ENCODE measurements around the gene TMEM18.
"Not testable (repeated sequence)": the region's sequence is repeated elsewhere in the genome, so short reads cannot be mapped to it uniquely, and the experiment has no call there.

The TMEM18 gene

GRCh38 chr2:693606-694005, 16.4 kb upstream of the TMEM18 start:
- DNase-seq (ENCODE audit: low read depth) = no peak

DNA sequence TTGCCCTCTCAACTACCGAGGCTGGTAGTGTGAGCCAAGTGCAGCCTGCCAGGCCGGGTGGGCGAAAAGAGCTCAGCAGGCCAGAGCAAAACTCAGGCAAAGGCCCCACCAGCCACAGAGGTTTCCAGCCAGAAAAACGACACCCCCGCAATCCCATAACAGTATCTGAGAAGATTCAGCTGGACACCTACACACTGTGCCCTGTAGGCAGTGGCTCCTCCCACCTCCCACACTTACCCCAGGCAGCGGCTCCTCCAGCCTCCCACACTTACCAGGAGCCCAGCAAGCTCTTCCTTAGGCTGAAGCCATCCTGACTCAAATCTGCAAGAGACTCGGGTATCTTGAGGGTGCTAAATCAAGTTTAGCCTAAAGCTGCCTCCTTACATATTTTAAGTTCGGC, 15.6 kb upstream of the TMEM18 start:
- DNase-seq (ENCODE audit: low read depth) = no peak

- DNase-seq (ENCODE audit: low read depth) = no peak
Measured at GRCh38 chr2:691821-692761, 14.9 kb upstream of the TMEM18 start.

DNA sequence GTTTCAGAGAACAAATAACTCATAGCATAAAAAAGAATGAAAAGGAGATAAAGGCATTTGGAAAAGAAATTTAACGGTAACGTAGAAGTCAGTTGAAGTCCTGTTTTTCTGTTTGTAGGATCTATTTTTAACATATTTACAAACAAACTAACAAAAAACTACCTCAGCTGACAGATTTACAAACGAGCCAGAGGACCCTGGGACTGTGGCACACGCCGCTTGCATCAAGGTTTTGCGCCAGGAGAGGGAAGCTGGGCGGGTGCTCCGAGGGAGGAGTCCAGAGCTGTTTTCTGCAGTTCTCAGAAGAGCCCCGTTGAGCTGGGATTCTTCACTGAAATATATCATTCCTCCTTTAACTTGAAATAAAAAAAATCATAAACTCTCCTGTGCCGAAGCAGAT, 13.6 kb upstream of the TMEM18 start:
- no peak for DNase-seq (ENCODE audit: low read depth)

DNA sequence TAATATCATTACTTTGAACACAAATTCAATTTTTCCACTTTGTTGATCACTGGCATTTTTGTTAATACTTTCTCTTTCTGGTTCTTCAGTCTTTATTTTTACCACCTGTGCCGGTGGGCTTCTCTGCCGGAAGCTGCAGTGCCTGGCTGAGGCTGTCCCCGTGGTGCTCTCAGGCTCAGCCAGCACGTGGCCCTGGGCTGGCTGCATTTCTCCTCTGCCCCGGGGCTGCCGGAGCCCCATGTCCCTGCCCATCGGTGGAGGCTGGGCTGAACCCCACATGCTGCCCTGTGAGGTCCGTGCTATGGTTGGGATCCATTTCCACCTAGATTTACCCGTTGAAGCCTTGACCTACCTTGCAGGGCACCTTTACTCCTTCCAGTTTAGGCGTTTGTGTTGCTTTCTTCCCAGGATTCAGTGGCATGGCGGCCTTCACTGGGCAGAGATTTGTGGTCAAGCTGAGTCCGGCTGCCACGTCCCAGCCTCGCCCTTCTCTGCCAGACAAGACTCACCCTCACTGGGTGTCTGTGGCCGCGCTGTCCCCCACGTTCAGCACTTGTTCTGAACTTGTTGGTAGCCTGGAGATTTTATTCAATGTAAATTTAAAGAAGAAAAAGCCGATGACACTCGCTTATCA, 12.8 kb upstream of the TMEM18 start:
- DNase-seq (ENCODE audit: low read depth) = no peak

DNA sequence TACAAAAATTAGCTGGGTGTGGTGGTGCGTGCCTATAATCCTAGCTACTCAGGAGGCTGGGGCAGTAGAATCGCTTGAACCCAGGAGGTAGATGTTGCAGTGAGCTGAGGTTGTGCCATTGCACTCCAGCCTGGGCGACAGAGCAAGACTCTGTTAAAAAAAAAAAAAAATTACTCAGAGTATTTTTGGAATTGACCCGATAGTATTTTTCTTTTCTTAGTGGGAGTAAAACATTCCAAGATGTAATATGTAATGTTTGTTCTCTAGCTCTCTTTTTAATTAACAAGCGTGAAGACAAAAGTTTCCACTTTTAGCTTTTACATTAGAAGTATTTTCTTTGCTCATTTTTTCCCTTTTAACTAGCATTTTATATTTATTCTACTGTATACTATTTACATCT, 12.0 kb upstream of the TMEM18 start:
- DNase-seq (ENCODE audit: low read depth) = no peak

GRCh38 chr2:688504-689076, 11.4 kb upstream of the TMEM18 start:
- no peak for DNase-seq (ENCODE audit: low read depth)

GRCh38 chr2:685421-685820, 8.2 kb upstream of the TMEM18 start:
- DNase-seq (ENCODE audit: low read depth) = no peak

GRCh38 chr2:684913-685312, 7.7 kb upstream of the TMEM18 start:
- DNase-seq (ENCODE audit: low read depth) = not testable (repeated sequence)

DNA sequence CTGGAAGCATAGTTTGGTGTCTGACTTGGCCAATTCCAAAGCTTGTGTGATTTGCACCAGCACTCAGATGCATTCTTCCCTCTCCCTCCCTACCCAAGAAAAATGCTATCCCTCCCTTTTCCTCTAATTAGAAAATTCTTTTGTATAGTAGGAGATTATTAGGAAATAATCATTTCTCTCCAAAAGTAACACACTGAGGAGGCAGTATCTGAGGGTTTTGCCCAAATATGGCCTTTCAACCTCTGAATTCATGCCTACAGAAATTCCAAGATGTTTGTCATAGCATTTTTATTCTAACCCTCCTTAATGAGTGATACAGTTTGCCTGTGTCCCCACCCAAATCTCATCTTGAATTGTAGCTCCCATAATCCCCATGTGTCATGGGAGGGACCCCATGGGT, 5.0 kb upstream of the TMEM18 start:
- DNase-seq (ENCODE audit: low read depth) = no peak

DNA sequence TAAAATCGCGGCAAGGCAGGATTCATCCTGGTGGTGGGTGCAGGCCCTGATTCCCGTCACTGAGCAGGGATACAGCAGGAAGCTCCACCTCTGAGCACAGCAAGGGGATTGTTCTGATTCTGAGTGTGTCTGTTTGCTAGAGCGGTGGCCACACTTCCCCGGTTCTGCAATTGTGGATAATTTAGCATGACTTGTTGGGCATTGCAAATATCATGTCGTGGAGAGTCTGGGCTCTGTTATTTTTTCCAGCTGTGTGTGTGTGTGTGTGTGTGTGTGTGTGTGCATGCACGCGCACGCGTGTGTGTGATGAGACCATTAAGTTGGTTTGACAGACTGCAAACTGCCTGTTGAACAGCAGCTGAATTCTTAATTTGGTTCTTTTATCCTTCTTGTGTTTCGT, 4.1 kb upstream of the TMEM18 start:
- no peak for DNase-seq (ENCODE audit: low read depth)

DNA sequence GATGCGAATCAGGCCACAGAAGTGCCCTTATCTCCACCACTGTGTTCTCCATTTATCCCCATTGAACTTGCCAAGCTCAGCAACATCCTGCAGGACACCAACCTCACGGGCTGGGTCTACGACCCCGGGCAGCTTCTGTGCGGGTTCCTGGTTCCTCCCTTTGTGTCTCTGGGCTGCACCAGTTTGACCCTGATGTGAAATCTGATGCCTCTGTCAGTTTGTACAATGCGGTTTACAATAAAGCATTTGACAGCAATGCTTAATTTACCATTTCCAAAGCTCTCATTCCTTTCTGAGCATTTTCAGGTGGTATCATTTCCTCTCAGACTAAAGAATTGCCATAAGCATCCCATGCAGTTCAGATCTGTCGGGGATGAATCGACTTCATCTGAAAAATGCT, 3.3 kb upstream of the TMEM18 start:
- no peak for DNase-seq (ENCODE audit: low read depth)

- no peak for DNase-seq (ENCODE audit: low read depth)
Measured at GRCh38 chr2:678964-679363, 1.8 kb upstream of the TMEM18 start.

DNA sequence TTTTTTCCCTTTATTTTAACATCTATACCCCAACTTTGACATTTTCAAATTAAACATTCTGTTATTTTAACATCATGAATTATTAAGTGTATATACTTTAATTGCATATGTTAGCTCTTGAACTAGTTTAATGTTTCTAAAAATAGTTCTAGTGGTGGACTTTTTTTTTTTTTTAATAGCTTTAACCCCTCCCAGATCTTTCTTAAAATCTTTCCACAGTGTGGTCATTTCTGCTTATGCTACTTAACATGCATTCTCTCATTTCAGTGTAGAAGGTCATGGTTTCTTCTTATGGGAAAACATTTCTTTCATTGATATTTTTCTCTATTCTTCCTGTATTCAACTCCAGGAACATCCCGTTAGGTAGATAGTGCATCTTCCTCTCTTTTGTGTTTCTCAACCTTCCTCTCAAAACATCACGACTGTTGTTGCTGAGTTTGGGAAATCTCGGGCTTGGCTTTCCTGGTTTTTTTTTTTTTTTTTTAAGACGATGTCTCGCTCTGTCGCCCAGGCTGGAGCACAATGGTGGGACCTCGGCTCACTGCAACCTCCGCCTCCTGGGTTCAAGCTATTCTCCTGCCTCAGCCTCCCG, 849 bp upstream of the TMEM18 start:
- DNase-seq (ENCODE audit: low read depth) = no peak

- DNase-seq (ENCODE audit: low read depth) = peak; percentile 98
Measured at GRCh38 chr2:676647-677055, 555 bp downstream of the TMEM18 start.

- DNase-seq (ENCODE audit: low read depth) = peak; percentile 79
Measured at GRCh38 chr2:675982-676646, 1.1 kb downstream of the TMEM18 start.

- DNase-seq (ENCODE audit: low read depth) = no peak
Measured at GRCh38 chr2:675460-675859, 1.7 kb downstream of the TMEM18 start.

DNA sequence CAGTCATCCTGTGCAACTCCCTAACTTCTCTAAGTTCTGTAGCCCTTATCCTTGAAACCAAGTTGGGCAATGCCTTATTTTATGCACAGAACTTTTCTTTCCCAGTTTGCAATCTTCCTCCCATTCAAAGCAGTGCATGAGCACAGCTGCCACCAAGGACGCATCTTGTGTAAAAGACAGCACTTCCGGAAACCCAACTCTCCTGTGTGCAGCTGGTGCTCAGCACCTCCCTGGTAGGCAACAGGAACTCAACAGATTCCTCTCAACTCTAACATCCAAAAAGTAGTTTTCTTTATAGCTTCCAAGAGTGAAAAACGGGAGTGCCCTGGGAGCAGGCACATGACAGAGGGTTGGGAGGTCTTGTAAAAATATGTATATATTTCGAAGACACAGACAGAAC, 2.2 kb downstream of the TMEM18 start:
- no peak for DNase-seq (ENCODE audit: low read depth)

DNA sequence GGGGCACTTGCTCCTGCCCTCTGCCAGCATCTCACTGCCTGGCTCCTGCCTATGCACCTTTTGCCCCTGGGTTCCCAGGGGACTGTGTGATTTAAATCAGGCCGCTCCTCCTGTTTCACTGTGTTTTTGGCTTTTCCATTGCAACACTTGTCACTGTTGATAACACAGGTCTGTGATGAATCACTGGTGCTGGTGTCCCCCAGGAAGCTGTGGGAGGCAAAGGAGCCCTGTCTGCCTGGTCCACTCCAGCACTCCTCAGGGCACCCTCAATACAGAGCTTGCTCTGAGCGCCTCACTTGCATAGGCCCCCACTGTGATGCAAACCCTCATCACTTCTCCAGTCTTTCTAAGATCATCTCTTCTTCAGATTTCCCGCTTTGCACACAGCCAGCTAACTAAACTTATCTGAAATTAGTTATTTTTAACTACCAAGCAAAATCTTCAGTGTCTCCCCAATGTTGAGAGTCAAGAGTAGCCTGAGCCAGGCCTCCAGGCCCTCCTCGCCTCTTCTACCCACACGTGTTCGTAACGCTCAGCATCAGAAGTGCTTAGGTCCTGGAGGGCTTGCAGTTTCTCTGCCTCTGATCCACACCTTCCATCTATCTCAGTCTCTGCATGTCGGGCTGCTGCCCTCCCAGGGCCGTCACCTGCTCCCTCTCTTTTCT, 2.8 kb downstream of the TMEM18 start:
- no peak for DNase-seq (ENCODE audit: low read depth)

DNA sequence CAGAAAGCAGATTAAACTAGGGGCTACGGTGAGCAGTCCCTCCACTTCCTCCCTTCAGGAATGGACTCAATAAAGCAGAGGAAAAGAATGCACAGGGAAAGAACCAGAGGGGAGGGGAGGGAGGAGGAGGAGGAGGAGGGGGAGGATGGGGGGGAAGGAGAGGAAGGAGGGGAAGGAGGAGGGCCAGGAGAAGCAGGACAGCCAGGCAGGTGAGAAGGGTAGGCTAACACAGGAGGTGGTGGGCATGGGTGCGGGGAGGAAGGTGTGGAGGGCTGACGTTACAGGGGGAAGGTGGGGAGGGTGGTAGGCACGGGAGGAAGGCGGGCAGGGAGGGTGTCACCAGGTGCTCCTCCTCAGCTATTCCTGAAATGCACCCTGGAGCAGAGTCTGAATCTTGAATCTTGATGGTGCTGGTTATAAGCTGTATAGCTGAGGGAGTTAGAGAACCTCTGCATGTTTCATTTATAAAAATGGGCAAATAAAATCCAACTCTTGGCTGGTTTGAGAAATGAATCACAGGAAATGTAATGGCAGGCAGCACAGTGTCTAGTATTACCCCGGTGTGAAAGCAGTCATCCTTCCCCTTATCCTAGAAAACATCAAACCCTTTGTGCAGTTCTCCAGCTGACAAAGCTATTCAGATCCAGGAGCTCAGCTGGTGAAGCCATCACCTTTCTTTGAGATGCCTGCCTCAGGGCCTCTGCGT, 3.4 kb downstream of the TMEM18 start:
- peak; percentile 11 for DNase-seq (ENCODE audit: low read depth)

DNA sequence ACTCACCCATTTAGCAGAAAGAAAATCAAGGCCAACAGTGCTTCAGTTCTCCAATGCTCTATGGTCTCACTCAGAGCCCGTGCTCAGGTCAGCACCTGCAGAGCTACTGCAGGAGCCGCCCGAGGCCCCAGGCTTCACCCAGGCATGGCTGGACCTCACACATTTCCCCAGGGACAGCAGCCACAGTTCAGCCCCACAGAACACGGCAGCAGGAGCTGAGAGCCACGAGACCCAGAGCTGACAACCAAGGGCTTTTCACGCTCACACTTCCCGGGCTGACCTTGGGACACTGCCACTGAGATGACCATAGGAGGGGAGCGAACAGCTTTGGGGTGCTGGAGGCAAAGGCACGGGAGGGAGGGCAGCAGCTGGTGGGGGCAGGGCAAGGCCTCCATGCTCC, 4.2 kb downstream of the TMEM18 start:
- DNase-seq (ENCODE audit: low read depth) = no peak
